Measurements from ENCODE around the gene LPIN1. TPM values are rescaled to one million over a fixed set of nuclear protein-coding genes. Genes with fewer than 3 reads are reported as not detected.

Gene LPIN1
- polyA plus RNA-seq, 1 donor, result 10.9 TPM

- Histone ChIP-seq H3K9me3 (ENCODE audit: control insufficient read depth, low read depth, low read length) (no peaks in the 10 kb centered on the region), H3K4me1 (ENCODE audit: control insufficient read depth, insufficient read depth, low read length) (peaks cover 14% of the 10 kb centered on the region), H3K4me3 (ENCODE audit: low read length) (no peak overlapping the region), H3K27ac (ENCODE audit: low read length) (no peak overlapping the region), H3K27me3 (ENCODE audit: control insufficient read depth, insufficient read depth, low read length) (no peaks in the 10 kb centered on the region), H3K36me3 (ENCODE audit: control insufficient read depth, insufficient read depth, low read length) (peaks cover 37% of the 10 kb centered on the region)
- no CpG with 5 or more reads among the region's 3 CpGs for WGBS (ENCODE audit: insufficient coverage, low lambda C conversion rate)
- DNase-seq, result no peak
Measured at GRCh38 chr2:11781602-11782001, 35.2 kb downstream of the LPIN1 start.

- no peaks in the 10 kb centered on the region for H3K27me3 ChIP-seq (ENCODE audit: control insufficient read depth, insufficient read depth, low read length)
- no peak overlapping the region for H3K4me3 ChIP-seq (ENCODE audit: low read length)
- peaks cover 59% of the 10 kb centered on the region for H3K36me3 ChIP-seq (ENCODE audit: control insufficient read depth, insufficient read depth, low read length)
- H3K4me1 ChIP-seq (ENCODE audit: control insufficient read depth, insufficient read depth, low read length), result no peaks in the 10 kb centered on the region
- DNase-seq, result no peak
- no peaks in the 10 kb centered on the region for H3K9me3 ChIP-seq (ENCODE audit: control insufficient read depth, low read depth, low read length)
- WGBS (ENCODE audit: insufficient coverage, low lambda C conversion rate), result no CpG with 5 or more reads among the region's 10 CpGs
- H3K27ac ChIP-seq (ENCODE audit: low read length), result no peak overlapping the region
Measured at GRCh38 chr2:11784280-11784679, 37.8 kb downstream of the LPIN1 start.

- peak; percentile 40 to 58 for DNase-seq
- no peaks in the 10 kb centered on the region for H3K9me3 ChIP-seq (ENCODE audit: control insufficient read depth, low read depth, low read length)
- H3K27me3 ChIP-seq (ENCODE audit: control insufficient read depth, insufficient read depth, low read length), result no peaks in the 10 kb centered on the region
- H3K4me3 ChIP-seq (ENCODE audit: low read length), result peak overlapping the region; percentile 33
- H3K36me3 ChIP-seq (ENCODE audit: control insufficient read depth, insufficient read depth, low read length), result peaks cover 59% of the 10 kb centered on the region
- no peaks in the 10 kb centered on the region for H3K4me1 ChIP-seq (ENCODE audit: control insufficient read depth, insufficient read depth, low read length)
- WGBS (ENCODE audit: insufficient coverage, low lambda C conversion rate), result no CpG with 5 or more reads among the region's 50 CpGs
- H3K27ac ChIP-seq (ENCODE audit: low read length), result no peak overlapping the region
Measured at GRCh38 chr2:11784747-11785610, 38.5 kb downstream of the LPIN1 start.

DNA sequence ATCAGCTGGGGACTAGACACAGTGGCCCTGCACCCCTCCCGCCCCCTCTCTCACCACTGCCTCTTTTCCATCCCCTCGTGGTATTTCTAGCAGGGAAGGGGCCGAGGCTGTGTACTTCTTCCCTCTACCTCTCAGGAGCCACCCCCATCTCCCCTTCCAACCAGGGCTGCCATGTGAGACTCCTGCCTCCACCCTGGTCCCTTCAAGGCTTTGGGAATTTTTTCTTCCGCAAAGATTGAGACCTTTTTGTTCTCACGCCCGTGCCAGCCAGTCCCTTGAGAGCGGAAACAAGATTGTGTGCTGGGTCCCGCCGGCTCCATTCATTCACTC is 39.1 kb downstream of the LPIN1 start:
- DNase-seq, result no peak
- H3K27ac ChIP-seq (ENCODE audit: low read length), result no peak overlapping the region
- no peaks in the 10 kb centered on the region for H3K9me3 ChIP-seq (ENCODE audit: control insufficient read depth, low read depth, low read length)
- H3K4me1 ChIP-seq (ENCODE audit: control insufficient read depth, insufficient read depth, low read length), result no peaks in the 10 kb centered on the region
- no peaks in the 10 kb centered on the region for H3K27me3 ChIP-seq (ENCODE audit: control insufficient read depth, insufficient read depth, low read length)
- peaks cover 56% of the 10 kb centered on the region for H3K36me3 ChIP-seq (ENCODE audit: control insufficient read depth, insufficient read depth, low read length)
- no peak overlapping the region for H3K4me3 ChIP-seq (ENCODE audit: low read length)
- WGBS (ENCODE audit: insufficient coverage, low lambda C conversion rate), result no CpG with 5 or more reads among the region's 9 CpGs

- Histone ChIP-seq H3K9me3 (ENCODE audit: control insufficient read depth, low read depth, low read length) (no peaks in the 10 kb centered on the region), H3K36me3 (ENCODE audit: control insufficient read depth, insufficient read depth, low read length) (peaks cover 52% of the 10 kb centered on the region), H3K4me1 (ENCODE audit: control insufficient read depth, insufficient read depth, low read length) (no peaks in the 10 kb centered on the region), H3K27me3 (ENCODE audit: control insufficient read depth, insufficient read depth, low read length) (no peaks in the 10 kb centered on the region), H3K4me3 (ENCODE audit: low read length) (no peak overlapping the region), H3K27ac (ENCODE audit: low read length) (no peak overlapping the region)
- WGBS (ENCODE audit: insufficient coverage, low lambda C conversion rate), result no CpG with 5 or more reads among the region's 9 CpGs
- DNase-seq, result no peak
Measured at GRCh38 chr2:11786191-11786590, 39.8 kb downstream of the LPIN1 start.

DNA sequence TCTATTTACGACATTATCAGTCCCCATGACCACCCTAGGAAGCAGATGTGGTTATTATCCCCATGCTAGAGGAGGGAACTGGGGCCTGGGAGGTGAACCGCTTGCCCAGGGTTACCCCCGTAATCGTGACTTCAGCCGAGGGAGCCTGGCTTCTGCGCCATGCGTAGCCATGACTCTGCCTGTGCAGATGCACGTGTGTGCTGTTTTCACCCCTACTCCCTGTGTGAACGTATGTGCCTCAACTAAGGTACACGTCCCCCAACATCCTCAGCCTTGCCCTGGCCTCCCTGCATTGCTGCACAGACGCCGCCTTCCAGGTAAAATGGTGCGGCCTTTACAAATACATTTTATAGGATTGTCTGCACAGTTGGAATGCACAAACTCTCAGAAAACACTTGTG is 40.2 kb downstream of the LPIN1 start:
- Histone ChIP-seq H3K27me3 (ENCODE audit: control insufficient read depth, insufficient read depth, low read length) (no peaks in the 10 kb centered on the region), H3K4me1 (ENCODE audit: control insufficient read depth, insufficient read depth, low read length) (no peaks in the 10 kb centered on the region), H3K27ac (ENCODE audit: low read length) (no peak overlapping the region), H3K9me3 (ENCODE audit: control insufficient read depth, low read depth, low read length) (no peaks in the 10 kb centered on the region), H3K4me3 (ENCODE audit: low read length) (no peak overlapping the region), H3K36me3 (ENCODE audit: control insufficient read depth, insufficient read depth, low read length) (peaks cover 52% of the 10 kb centered on the region)
- DNase-seq, result no peak
- no CpG with 5 or more reads among the region's 13 CpGs for WGBS (ENCODE audit: insufficient coverage, low lambda C conversion rate)

DNA sequence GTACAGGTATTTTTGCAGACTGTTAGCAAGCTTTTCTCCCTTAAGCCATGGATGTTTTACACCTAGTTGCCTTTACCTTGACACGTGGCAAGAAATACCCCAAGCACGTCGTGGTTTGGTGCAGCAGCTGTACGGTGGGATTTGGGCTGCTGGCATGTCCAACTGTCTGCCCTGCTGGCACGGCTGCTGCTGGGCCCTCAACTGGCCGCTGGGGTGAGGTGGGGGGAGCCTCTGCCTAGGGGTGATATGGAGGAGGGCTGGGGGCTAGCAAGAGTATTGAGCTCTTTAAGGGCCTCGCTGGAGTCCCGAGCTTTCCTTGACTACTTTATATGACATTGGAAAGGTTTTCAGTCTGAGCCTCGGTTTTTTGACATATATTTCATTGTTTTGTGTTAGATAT is 41.6 kb downstream of the LPIN1 start:
- no peak overlapping the region for H3K4me3 ChIP-seq (ENCODE audit: low read length)
- no CpG with 5 or more reads among the region's 9 CpGs for whole genome bisulfite sequencing (ENCODE audit: insufficient coverage, low lambda C conversion rate)
- peaks cover 52% of the 10 kb centered on the region for H3K36me3 ChIP-seq (ENCODE audit: control insufficient read depth, insufficient read depth, low read length)
- no peak for DNase-seq
- H3K4me1 ChIP-seq (ENCODE audit: control insufficient read depth, insufficient read depth, low read length), result no peaks in the 10 kb centered on the region
- H3K9me3 ChIP-seq (ENCODE audit: control insufficient read depth, low read depth, low read length), result no peaks in the 10 kb centered on the region
- H3K27ac ChIP-seq (ENCODE audit: low read length), result no peak overlapping the region
- no peaks in the 10 kb centered on the region for H3K27me3 ChIP-seq (ENCODE audit: control insufficient read depth, insufficient read depth, low read length)

DNA sequence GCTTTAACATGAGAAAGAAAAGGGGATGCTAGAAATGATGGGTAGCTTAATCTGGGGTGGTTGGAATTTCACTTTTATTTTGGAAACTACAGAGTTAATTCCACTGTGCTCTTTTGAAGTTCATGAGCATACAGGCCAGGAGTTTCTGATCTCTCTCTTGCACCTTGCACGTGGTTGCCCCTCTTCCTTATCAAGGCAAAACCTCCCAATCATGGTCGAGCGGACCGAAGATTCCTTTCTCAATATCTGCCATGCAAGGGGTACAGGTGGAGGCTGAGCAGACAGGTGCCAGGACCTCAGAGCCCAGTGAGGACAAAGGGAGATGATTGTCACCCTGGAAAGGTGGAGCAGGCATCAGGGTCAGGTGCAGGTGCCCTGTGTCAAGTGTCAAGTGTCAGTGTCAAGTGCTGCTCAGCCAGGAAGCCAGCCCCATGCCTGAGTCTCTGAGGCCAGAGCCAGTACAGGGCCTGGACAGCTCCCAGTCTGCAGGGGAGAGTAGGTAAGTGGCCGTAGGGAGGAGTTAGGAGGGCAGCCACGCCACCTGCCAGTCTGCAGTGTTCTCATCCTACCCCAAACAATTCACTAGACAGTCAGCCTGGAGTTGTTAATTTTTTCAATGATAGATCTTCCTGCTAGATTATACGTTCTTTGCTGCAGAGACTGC is 42.2 kb downstream of the LPIN1 start:
- Histone ChIP-seq H3K27ac (ENCODE audit: low read length) (no peak overlapping the region), H3K9me3 (ENCODE audit: control insufficient read depth, low read depth, low read length) (no peaks in the 10 kb centered on the region), H3K36me3 (ENCODE audit: control insufficient read depth, insufficient read depth, low read length) (peaks cover 53% of the 10 kb centered on the region), H3K27me3 (ENCODE audit: control insufficient read depth, insufficient read depth, low read length) (no peaks in the 10 kb centered on the region), H3K4me3 (ENCODE audit: low read length) (no peak overlapping the region), H3K4me1 (ENCODE audit: control insufficient read depth, insufficient read depth, low read length) (no peaks in the 10 kb centered on the region)
- no peak for DNase-seq
- no CpG with 5 or more reads among the region's 7 CpGs for WGBS (ENCODE audit: insufficient coverage, low lambda C conversion rate)

- no CpG with 5 or more reads among the region's 13 CpGs for WGBS (ENCODE audit: insufficient coverage, low lambda C conversion rate)
- H3K36me3 ChIP-seq (ENCODE audit: control insufficient read depth, insufficient read depth, low read length), result peaks cover 55% of the 10 kb centered on the region
- H3K4me1 ChIP-seq (ENCODE audit: control insufficient read depth, insufficient read depth, low read length), result no peaks in the 10 kb centered on the region
- H3K27me3 ChIP-seq (ENCODE audit: control insufficient read depth, insufficient read depth, low read length), result no peaks in the 10 kb centered on the region
- DNase-seq, result no peak
- H3K27ac ChIP-seq (ENCODE audit: low read length), result no peak overlapping the region
- H3K9me3 ChIP-seq (ENCODE audit: control insufficient read depth, low read depth, low read length), result no peaks in the 10 kb centered on the region
- H3K4me3 ChIP-seq (ENCODE audit: low read length), result no peak overlapping the region
Measured at GRCh38 chr2:11789243-11789642, 42.8 kb downstream of the LPIN1 start.

DNA sequence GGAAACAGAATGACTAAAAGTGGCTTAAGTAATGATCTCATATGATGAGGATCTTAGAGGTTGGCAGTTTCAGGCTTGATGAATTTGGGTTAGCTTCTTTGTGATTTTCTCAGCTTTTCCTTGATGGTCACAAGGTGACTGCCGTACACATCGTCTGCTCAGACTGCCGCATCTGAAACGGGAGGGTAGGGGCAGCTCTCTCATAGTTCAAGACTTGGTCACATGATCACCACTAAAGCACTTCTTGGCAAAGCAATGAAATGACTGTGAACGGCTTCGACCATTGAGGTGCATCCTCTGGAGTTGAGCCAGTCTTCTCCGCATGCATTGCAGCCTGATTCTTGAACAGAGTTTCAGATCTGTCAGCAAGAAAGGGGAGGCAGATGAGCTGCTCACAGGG is 43.8 kb downstream of the LPIN1 start:
- Histone ChIP-seq H3K4me1 (ENCODE audit: control insufficient read depth, insufficient read depth, low read length) (no peaks in the 10 kb centered on the region), H3K27me3 (ENCODE audit: control insufficient read depth, insufficient read depth, low read length) (no peaks in the 10 kb centered on the region), H3K27ac (ENCODE audit: low read length) (no peak overlapping the region), H3K4me3 (ENCODE audit: low read length) (no peak overlapping the region), H3K9me3 (ENCODE audit: control insufficient read depth, low read depth, low read length) (no peaks in the 10 kb centered on the region), H3K36me3 (ENCODE audit: control insufficient read depth, insufficient read depth, low read length) (peaks cover 58% of the 10 kb centered on the region)
- no CpG with 5 or more reads among the region's 7 CpGs for WGBS (ENCODE audit: insufficient coverage, low lambda C conversion rate)
- DNase-seq, result no peak
